Small intestine (tissue), 7 donors: ENCODE data around the gene TXNL4A. TPM values are rescaled to one million over a fixed set of nuclear protein-coding genes. Genes with fewer than 3 reads are reported as not detected.
A peak's percentile ranks its signal among the peaks of the same experiment; 100 is the strongest.

Experiments
- DNase-seq, 2 donors: peaks; one replicate each; pipeline versions ENCODE4 v3.0.0 to v3.0.0-alpha.2; 2013
- FAIRE-seq: peaks from 2 replicates; lab custom pipeline; 2012; peaks lifted over from hg19 to GRCh38; lab: Jason Lieb, UNC
- H3K27ac ChIP-seq, 3 donors: one replicate each; pipeline ENCODE4 v1.5.1; 2013; ENCODE audit warnings: low read length in 2 of 3, mild to moderate bottlenecking in 2 of 3, control low read depth in 1 of 3, inconsistent platforms in 1 of 3, low read depth in 1 of 3, moderate library complexity in 1 of 3
- H3K27me3 ChIP-seq, 3 donors: one replicate each; pipeline ENCODE4 v1.6.1; 2013; ENCODE audit warnings: low read length in 3 of 3, inconsistent platforms in 1 of 3; ENCODE audit not compliant: control insufficient read depth in 3 of 3, insufficient read depth in 3 of 3
- H3K36me3 ChIP-seq, 3 donors: one replicate each; pipeline ENCODE4 v1.6.1; 2013; ENCODE audit warnings: low read length in 3 of 3, inconsistent platforms in 1 of 3, low read depth in 1 of 3, mild to moderate bottlenecking in 1 of 3, moderate library complexity in 1 of 3; ENCODE audit not compliant: control insufficient read depth in 3 of 3, insufficient read depth in 2 of 3
- H3K4me1 ChIP-seq, 3 donors: one replicate each; pipeline ENCODE4 v1.6.1; 2013; ENCODE audit warnings: low read length in 2 of 3, inconsistent platforms in 1 of 3, low read depth in 1 of 3, mild to moderate bottlenecking in 1 of 3, moderate library complexity in 1 of 3; ENCODE audit not compliant: control insufficient read depth in 3 of 3, insufficient read depth in 2 of 3
- H3K4me3 ChIP-seq, 3 donors: one replicate each; pipeline ENCODE4 v1.5.1; 2013; ENCODE audit warnings: low read length in 3 of 3, control low read depth in 1 of 3, inconsistent platforms in 1 of 3, low read depth in 1 of 3, mild to moderate bottlenecking in 1 of 3, moderate library complexity in 1 of 3
- H3K9me3 ChIP-seq, 2 donors: one replicate each; pipeline ENCODE4 v1.6.1; 2013; ENCODE audit warnings: low read depth in 1 of 2, low read length in 1 of 2; ENCODE audit not compliant: control insufficient read depth in 2 of 2, insufficient read depth in 1 of 2
- WGBS, 3 donors: extraction: QIAGEN DNeasy Blood & Tissue Kit; methylation state at CpG; one replicate each; pipeline ENCODE4 v1.1.7; 2013; 5-methylcytosine and 5-hydroxymethylcytosine counted together
- polyA plus RNA-seq, 4 donors: library from polyadenylated mRNA; stranded (reverse) in 3 of 4; unstranded in 1 of 4; fragments of 200-250 nt in 3 of 4; fragments of 120-200 nt in 1 of 4; gene quantifications; one replicate each; pipeline versions ENCODE4 v1.2.1 to v1.2.3, GENCODE V29; 2013
- donor health status: healthy with polysubstance abuse.
- donor health status: control.
- donor health status: control.
- donor health status: Bipolar disorder and iron deficiency.
- donor health status: healthy.

TXNL4A gene
- polyA plus RNA-seq, 4 donors, result 73.4 to 74.5 (median 74.0) TPM

- DNase-seq, result peak; percentile 80 to 96
- Histone ChIP-seq H3K36me3 (peaks cover 0 to 27% (median 2%) of the 10 kb centered on the region in 3 donors), H3K9me3 (no peaks in the 10 kb centered on the region), H3K4me1 (peaks cover 0 to 8% (median 2%) of the 10 kb centered on the region in 3 donors), H3K27me3 (no peaks in the 10 kb centered on the region), H3K4me3 (peak overlapping the region; percentile 54 to 92 (median 61)), H3K27ac (peak overlapping the region; percentile 67 to 94 (median 83))
- WGBS, 3 donors, result 7 to 18% (median 14%) methylated on average over 24 of the region's 24 CpGs
- FAIRE-seq, result no peak
Observed at GRCh38 chr18:79965119-79965902, 23.1 kb downstream of the TXNL4A start.

DNA sequence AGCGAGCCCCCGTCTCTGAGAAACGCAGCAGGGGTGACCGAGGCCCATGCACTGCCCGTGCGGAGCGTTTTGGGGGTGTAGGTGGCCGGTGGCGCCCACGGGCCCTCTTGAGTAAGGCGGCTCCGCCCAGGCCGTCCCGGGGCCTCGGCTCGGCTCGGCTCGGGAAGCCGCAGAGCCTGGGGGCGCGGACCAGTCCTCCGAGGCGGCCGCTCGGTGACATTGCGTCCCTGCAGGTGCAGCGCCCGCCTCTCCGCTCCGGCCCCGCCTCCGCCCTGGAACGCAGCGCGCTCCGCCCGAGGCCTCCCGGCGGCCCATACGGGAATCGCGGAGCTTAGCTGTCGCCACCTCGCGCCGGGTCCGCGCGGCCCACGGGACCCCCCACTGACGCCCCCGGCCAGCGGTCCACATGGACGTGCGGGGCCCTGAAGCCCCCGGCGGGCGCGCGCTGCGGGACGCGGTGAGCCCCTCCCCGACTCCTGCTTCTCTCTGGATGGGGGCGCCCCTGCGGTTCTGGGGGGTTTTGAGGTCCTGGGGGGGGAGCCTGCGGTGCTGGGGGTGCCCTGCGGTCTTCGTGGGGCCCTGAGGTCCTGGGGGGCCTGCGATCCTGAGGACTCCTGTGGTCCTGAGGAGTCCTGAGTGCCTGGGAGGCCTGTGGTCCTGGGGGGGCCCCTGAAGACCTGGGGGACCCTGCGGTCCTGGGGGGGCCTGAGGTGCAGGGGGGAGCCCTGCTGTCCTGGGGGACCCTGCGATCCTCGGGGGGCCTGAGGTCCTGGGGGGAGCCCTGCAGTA is 23.8 kb downstream of the TXNL4A start, which contains the start of gene HSBP1L1:
Gene HSBP1L1 (plus strand): TSS at position 314 of the 789 bp plus-strand sequence. CDS start 93 bp downstream, at position 407.
- no peak for FAIRE-seq
- Histone ChIP-seq H3K4me1 (peaks cover 0 to 12% (median 5%) of the 10 kb centered on the region in 3 donors), H3K27me3 (no peaks in the 10 kb centered on the region), H3K4me3 (peak within 1 kb of the TSS; percentile 54 to 92 (median 61)), H3K36me3 (peaks cover 0 to 24% (median 2%) of the 10 kb centered on the region in 3 donors), H3K9me3 (no peaks in the 10 kb centered on the region), H3K27ac (peak within 1 kb of the TSS; percentile 67 to 94 (median 83))
- DNase-seq, result peak; percentile 77 to 92
- 1 to 3% (median 1%) methylated on average over 44 to 73 of the region's 73 CpGs for WGBS, 3 donors

GRCh38 chr18:79963658-79964329 is 24.6 kb downstream of the TXNL4A start:
- DNase-seq (no peak), FAIRE-seq (no peak)
- Histone ChIP-seq H3K4me3 (peak overlapping the region; percentile 54 to 92 (median 61)), H3K9me3 (no peaks in the 10 kb centered on the region), H3K27me3 (no peaks in the 10 kb centered on the region), H3K27ac (peak overlapping the region in 2 of 3 donors; percentile 83 to 94), H3K4me1 (peaks cover 0 to 12% (median 5%) of the 10 kb centered on the region in 3 donors), H3K36me3 (peaks cover 0 to 20% (median 0%) of the 10 kb centered on the region in 3 donors)
- WGBS, 3 donors, result 65 to 81% (median 66%) methylated on average over 30 of the region's 30 CpGs

GRCh38 chr18:79962835-79963657 is 25.3 kb downstream of the TXNL4A start:
- Histone ChIP-seq H3K4me1 (peaks cover 0 to 12% (median 5%) of the 10 kb centered on the region in 3 donors), H3K27me3 (no peaks in the 10 kb centered on the region), H3K9me3 (no peaks in the 10 kb centered on the region), H3K36me3 (peaks cover 0 to 13% (median 0%) of the 10 kb centered on the region in 3 donors), H3K4me3 (no peak overlapping the region), H3K27ac (no peak overlapping the region)
- DNase-seq, result no peak
- FAIRE-seq, result no peak
- WGBS, 3 donors, result 67 to 82% (median 79%) methylated on average over 30 of the region's 30 CpGs

DNA sequence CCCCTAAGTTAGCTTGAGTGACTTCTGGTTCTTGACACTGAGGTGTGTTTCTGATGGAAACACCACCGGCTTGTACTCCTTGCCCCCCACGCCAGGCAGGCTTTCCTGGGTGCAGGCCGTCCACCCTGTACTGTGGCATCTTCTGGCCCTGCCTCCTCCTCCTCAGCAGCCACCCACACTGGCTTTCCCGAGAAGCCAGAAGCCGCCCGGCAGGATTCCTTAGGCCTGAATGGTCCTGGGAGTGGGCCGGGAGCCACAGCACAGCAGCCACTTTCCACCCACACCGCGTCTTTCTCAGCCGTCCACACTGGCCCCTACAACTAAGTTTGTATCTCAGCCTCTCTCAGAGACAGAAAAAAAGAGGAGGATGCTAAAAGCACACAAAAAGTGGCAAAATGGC is 26.1 kb downstream of the TXNL4A start:
- no peak for DNase-seq
- no peak overlapping the region for H3K27ac ChIP-seq
- peaks cover 0 to 12% (median 5%) of the 10 kb centered on the region in 3 donors for H3K4me1 ChIP-seq

DNA sequence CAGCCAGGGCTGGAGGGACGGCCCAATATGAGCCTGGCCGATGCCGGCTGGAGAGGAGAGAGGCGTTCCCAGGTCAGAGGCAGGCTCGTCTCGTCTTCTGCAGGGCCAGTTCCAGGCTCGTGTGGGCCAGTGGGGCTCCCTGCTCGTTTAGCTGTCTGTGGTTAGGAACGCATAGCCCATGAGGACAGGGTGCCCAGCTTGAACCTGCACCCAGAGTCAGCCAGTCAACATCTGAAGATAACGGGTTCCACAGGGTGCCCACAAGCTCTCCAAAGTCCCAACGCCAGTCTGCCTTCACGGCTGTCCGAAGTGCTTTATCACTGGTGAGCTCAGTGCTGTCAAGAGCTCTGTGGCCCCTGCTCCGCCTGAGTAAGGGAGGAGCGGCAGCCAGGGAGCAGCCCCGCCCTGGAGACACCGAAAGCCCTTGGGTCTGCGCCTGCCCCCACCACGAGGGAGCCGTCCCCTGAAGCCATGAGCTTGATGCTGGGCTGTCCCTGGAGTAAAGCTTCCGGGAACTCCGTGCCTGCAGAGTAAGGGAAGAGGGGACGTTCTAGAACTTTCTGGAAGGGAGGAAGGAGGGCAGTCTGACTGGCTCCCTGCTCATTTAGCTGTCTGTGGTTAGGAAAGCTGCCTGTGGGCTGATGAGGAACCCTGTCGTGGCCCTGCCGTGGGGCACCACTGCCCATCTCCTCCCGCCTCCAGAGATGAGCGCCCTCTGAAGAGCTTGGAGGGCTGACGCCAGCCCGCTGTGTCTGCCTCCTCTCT is 26.7 kb downstream of the TXNL4A start:
- H3K4me1 ChIP-seq, result peaks cover 0 to 12% (median 5%) of the 10 kb centered on the region in 3 donors
- H3K27me3 ChIP-seq, result no peaks in the 10 kb centered on the region
- H3K27ac ChIP-seq, result no peak overlapping the region
- whole genome bisulfite sequencing, 3 donors, result 66 to 79% (median 70%) methylated on average over 27 to 29 of the region's 29 CpGs
- H3K9me3 ChIP-seq, result no peaks in the 10 kb centered on the region
- FAIRE-seq (no peak), DNase-seq (no peak)
- no peak overlapping the region for H3K4me3 ChIP-seq
- H3K36me3 ChIP-seq, result peaks cover 0 to 3% (median 0%) of the 10 kb centered on the region in 3 donors

More for the DNA sequence above, 26.1 kb downstream of the TXNL4A start:
- H3K36me3 ChIP-seq, result peaks cover 0 to 6% (median 0%) of the 10 kb centered on the region in 3 donors
- no peaks in the 10 kb centered on the region for H3K9me3 ChIP-seq
- no peaks in the 10 kb centered on the region for H3K27me3 ChIP-seq
- 73 to 86% (median 75%) methylated on average over 10 of the region's 10 CpGs for WGBS, 3 donors
- FAIRE-seq, result no peak
- H3K4me3 ChIP-seq, result no peak overlapping the region

GRCh38 chr18:79960921-79961526 is 27.3 kb downstream of the TXNL4A start:
- DNase-seq, result no peak
- H3K27me3 ChIP-seq, result no peaks in the 10 kb centered on the region
- no peak overlapping the region for H3K4me3 ChIP-seq
- no peak for FAIRE-seq
- 77 to 88% (median 79%) methylated on average over 16 of the region's 16 CpGs for WGBS, 3 donors
- H3K36me3 ChIP-seq, result no peaks in the 10 kb centered on the region
- no peak overlapping the region for H3K27ac ChIP-seq
- peaks cover 0 to 12% (median 5%) of the 10 kb centered on the region in 3 donors for H3K4me1 ChIP-seq
- no peaks in the 10 kb centered on the region for H3K9me3 ChIP-seq
